Calu3 (cell line): ENCODE results near the gene SIRT1. TPM values are rescaled to one million over a fixed set of nuclear protein-coding genes. Genes with fewer than 3 reads are reported as not detected.

Source experiments
- BruUV-seq: library from RNA; stranded (reverse); fragments of 400-500 nt; replicated peaks from 2 replicates; lab custom pipeline; 2021; lab: Mats Ljungman, UMichigan
- CTCF ChIA-PET: fragments of 300-600 bp; sonication (Branson Sonifier 250); formaldehyde crosslinking; loops from one replicate; lab custom pipeline; 2022; ENCODE audit warnings: antibody characterized with exemption; lab: Charles Lee
- DNase-seq: peaks from one replicate; pipeline ENCODE4 v3.0.0; 2022
- H3K27ac Mint-ChIP-seq: one replicate; pipeline ENCODE4 v1.8.0; 2022; ENCODE audit warnings: mixed read lengths; ENCODE audit not compliant: unreplicated experiment
- H3K27me3 Mint-ChIP-seq: one replicate; pipeline ENCODE4 v1.8.0; 2022; ENCODE audit warnings: mixed read lengths; ENCODE audit not compliant: unreplicated experiment
- H3K36me3 Mint-ChIP-seq: one replicate; pipeline ENCODE4 v1.8.0; 2022; ENCODE audit warnings: mild to moderate bottlenecking, moderate library complexity, mixed read lengths; ENCODE audit not compliant: insufficient read depth, unreplicated experiment
- H3K4me1 Mint-ChIP-seq: one replicate; pipeline ENCODE4 v1.8.0; 2022; ENCODE audit warnings: mild to moderate bottlenecking, low read depth, mixed read lengths; ENCODE audit not compliant: unreplicated experiment
- H3K4me3 Mint-ChIP-seq: one replicate; pipeline ENCODE4 v1.8.0; 2022; ENCODE audit warnings: mild to moderate bottlenecking, low read depth, moderate library complexity, mixed read lengths; ENCODE audit not compliant: unreplicated experiment
- H3K9me3 Mint-ChIP-seq: one replicate; pipeline ENCODE4 v1.8.0; 2022; ENCODE audit warnings: low read depth, mixed read lengths; ENCODE audit not compliant: unreplicated experiment
- intact Hi-C: fragments of 100-400 bp; cut with micrococcal nuclease; formaldehyde crosslinking; loops from one replicate; pipeline ENCODE4 v1.10.0; 2022; ENCODE audit not compliant: unreplicated experiment
- total RNA-seq: library from RNA; stranded (reverse); gene quantifications from 2 replicates; pipeline ENCODE4 v1.2.3, GENCODE V29; 2022
- TF ChIP-seq, protein P1 (sequence below): fragments of 200-600 bp; IDR thresholded peaks from one replicate; pipeline ENCODE4 v1.8.0; 2022; ENCODE audit warnings: antibody characterized with exemption; ENCODE audit not compliant: unreplicated experiment

The SIRT1 gene
- total RNA-seq, 1 experiment from 2014 or later, result 26.1 TPM

DNA sequence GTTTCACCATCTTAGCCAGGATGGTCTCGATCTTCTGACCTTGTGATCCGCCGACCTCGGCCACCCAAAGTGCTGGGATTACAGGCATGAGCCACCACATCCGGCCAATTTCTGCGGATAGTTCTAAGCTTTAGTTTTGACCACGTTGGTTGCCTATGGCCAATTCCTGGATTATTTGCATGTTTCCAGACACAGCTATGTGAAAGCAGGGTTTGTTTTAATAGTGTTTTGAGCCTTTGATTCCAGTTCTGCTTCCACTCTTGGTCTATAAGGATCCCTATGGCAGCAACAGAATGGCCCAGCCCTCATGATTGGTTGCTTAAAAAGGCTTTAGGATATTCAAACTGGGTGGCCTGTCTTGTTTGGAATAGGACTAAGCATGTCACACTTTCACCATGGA, 19.1 kb downstream of the SIRT1 start:
- no peaks in the 10 kb centered on the region for H3K9me3 Mint-ChIP-seq
- H3K4me3 Mint-ChIP-seq, result no peak overlapping the region
- intact Hi-C loops, result no loop called here
- TF ChIP-seq, protein P1, sequence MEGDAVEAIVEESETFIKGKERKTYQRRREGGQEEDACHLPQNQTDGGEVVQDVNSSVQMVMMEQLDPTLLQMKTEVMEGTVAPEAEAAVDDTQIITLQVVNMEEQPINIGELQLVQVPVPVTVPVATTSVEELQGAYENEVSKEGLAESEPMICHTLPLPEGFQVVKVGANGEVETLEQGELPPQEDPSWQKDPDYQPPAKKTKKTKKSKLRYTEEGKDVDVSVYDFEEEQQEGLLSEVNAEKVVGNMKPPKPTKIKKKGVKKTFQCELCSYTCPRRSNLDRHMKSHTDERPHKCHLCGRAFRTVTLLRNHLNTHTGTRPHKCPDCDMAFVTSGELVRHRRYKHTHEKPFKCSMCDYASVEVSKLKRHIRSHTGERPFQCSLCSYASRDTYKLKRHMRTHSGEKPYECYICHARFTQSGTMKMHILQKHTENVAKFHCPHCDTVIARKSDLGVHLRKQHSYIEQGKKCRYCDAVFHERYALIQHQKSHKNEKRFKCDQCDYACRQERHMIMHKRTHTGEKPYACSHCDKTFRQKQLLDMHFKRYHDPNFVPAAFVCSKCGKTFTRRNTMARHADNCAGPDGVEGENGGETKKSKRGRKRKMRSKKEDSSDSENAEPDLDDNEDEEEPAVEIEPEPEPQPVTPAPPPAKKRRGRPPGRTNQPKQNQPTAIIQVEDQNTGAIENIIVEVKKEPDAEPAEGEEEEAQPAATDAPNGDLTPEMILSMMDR, result no peak
- H3K4me1 Mint-ChIP-seq, result no peaks in the 10 kb centered on the region
- no TSS peak for BruUV-seq
- H3K27me3 Mint-ChIP-seq, result no peaks in the 10 kb centered on the region
- CTCF ChIA-PET, result no interaction called here
- H3K36me3 Mint-ChIP-seq, result peaks cover 13% of the 10 kb centered on the region
- H3K27ac Mint-ChIP-seq, result no peak overlapping the region
- DNase-seq, result no peak

DNA sequence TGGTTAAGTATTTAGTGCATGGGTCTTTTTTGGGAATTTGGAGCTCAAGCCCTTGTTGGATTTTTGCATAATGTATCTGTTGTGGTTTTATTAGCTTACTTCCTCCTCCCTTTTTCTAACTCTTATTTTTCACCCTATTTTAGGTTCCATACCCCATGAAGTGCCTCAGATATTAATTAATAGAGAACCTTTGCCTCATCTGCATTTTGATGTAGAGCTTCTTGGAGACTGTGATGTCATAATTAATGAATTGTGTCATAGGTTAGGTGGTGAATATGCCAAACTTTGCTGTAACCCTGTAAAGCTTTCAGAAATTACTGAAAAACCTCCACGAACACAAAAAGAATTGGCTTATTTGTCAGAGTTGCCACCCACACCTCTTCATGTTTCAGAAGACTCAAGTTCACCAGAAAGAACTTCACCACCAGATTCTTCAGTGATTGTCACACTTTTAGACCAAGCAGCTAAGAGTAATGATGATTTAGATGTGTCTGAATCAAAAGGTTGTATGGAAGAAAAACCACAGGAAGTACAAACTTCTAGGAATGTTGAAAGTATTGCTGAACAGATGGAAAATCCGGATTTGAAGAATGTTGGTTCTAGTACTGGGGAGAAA, 28.0 kb downstream of the SIRT1 start:
- BruUV-seq, result no TSS peak
- TF ChIP-seq, protein P1, result no peak
- Mint-ChIP-seq H3K4me1 (no peaks in the 10 kb centered on the region), H3K9me3 (no peaks in the 10 kb centered on the region), H3K4me3 (no peak overlapping the region), H3K27me3 (no peaks in the 10 kb centered on the region), H3K27ac (no peak overlapping the region), H3K36me3 (peaks cover 65% of the 10 kb centered on the region)
- no peak for DNase-seq
- intact Hi-C loops, result no loop called here
- CTCF ChIA-PET, result interaction anchor here (0.5 kb wide), 1 partner anchor 380 kb away, joined by 4 read pairs; no protein-coding TSS in a partner anchor

DNA sequence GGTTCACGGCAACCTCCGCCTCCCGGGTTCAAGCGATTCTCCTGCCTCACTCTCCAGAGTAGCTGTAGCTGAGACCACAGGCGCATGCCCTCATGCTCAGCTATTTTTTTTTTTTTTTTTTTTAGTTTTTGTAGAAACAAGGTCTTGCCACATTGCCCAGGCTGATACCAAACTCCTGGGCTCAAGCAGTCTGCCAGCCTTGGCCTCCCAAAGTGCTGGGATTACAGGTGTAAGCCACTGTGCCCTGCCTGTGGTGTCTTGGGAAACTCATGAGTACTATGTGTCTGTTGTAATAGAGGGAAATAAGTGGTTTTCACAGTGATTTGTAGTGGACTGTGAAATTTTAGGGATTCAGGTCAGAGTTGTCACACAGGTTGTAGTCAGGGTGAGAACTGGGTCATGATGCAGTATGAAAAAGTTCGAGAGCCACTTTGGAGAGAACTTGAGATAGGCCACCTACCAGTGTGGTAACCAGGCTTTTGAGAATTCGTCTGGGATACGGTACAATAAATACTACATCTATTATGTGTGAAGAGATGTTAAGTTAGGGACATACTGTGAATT, 30.4 kb downstream of the SIRT1 start:
- Mint-ChIP-seq H3K27me3 (no peaks in the 10 kb centered on the region), H3K27ac (no peak overlapping the region), H3K4me3 (no peak overlapping the region), H3K36me3 (peaks cover 54% of the 10 kb centered on the region), H3K4me1 (no peaks in the 10 kb centered on the region), H3K9me3 (no peaks in the 10 kb centered on the region)
- CTCF ChIA-PET, result interaction anchor here (0.6 kb wide), 1 partner anchor 59 kb away, joined by 3 read pairs; no protein-coding TSS in a partner anchor
- intact Hi-C loops, result loop anchor here (5.0 kb wide), 1 partner anchor 58 kb away; no protein-coding TSS in a partner anchor
- no TSS peak for BruUV-seq
- TF ChIP-seq, protein P1, result no peak
- DNase-seq, result no peak

DNA sequence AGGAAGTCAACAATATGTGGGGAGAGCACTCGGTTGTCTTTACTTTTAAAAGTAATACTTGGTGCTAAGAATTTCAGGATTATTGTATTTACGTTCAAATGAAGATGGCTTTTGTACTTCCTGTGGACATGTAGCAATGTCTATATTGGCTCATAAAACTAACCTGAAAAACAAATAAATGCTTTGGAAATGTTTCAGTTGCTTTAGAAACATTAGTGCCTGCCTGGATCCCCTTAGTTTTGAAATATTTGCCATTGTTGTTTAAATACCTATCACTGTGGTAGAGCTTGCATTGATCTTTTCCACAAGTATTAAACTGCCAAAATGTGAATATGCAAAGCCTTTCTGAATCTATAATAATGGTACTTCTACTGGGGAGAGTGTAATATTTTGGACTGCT, 32.7 kb downstream of the SIRT1 start:
- no peaks in the 10 kb centered on the region for H3K9me3 Mint-ChIP-seq
- no TSS peak for BruUV-seq
- no peak overlapping the region for H3K27ac Mint-ChIP-seq
- H3K36me3 Mint-ChIP-seq, result peaks cover 37% of the 10 kb centered on the region
- no peaks in the 10 kb centered on the region for H3K27me3 Mint-ChIP-seq
- DNase-seq, result no peak
- TF ChIP-seq, protein P1, result no peak
- H3K4me1 Mint-ChIP-seq, result no peaks in the 10 kb centered on the region
- H3K4me3 Mint-ChIP-seq, result no peak overlapping the region
- CTCF ChIA-PET, result no interaction called here
- intact Hi-C loops, result loop anchor here (5.0 kb wide), 1 partner anchor 60 kb away; no protein-coding TSS in a partner anchor
